GM23338 (cell line): ENCODE measurements around the gene LRP1B. TPM values are rescaled to one million over a fixed set of nuclear protein-coding genes. Genes with fewer than 3 reads are reported as not detected.

Source experiments
- ATAC-seq: fragments of 200-7000 bp; cut with Tn5 transposase; 3 replicates; pipeline ENCODE4 v1.9.1; 2020
- DNase-seq: peaks from one replicate; pipeline ENCODE4 v3.0.0-alpha.2; 2015; ENCODE audit warnings: low spot score
- H2AFZ ChIP-seq: fragments of 200-600 bp; sonication (generic); 2 replicates; pipeline ENCODE4 v1.8.0; 2016; ENCODE audit warnings: antibody characterized with exemption, mild to moderate bottlenecking, moderate library complexity
- H3F3A ChIP-seq: fragments of 200-600 bp; sonication (generic); replicated peaks from 2 replicates; pipeline ENCODE4 v1.8.0; 2017; ENCODE audit warnings: antibody characterized with exemption, mixed run types, low read depth
- H3K27ac ChIP-seq: fragments of 200-600 bp; sonication (generic); 2 replicates; pipeline ENCODE4 v1.6.1; 2016; ENCODE audit warnings: low read depth
- H3K27me3 ChIP-seq: fragments of 200-600 bp; sonication (generic); 2 replicates; pipeline ENCODE4 v1.8.0; 2016; ENCODE audit warnings: mild to moderate bottlenecking, mixed run types, moderate library complexity; ENCODE audit not compliant: insufficient read depth
- H3K36me3 ChIP-seq: fragments of 200-600 bp; sonication (generic); 2 replicates; pipeline ENCODE4 v1.8.0; 2016; ENCODE audit warnings: mild to moderate bottlenecking; ENCODE audit not compliant: insufficient read depth
- H3K4me1 ChIP-seq: fragments of 200-600 bp; sonication (generic); 2 replicates; pipeline ENCODE4 v1.8.0; 2016; ENCODE audit warnings: mild to moderate bottlenecking, moderate library complexity; ENCODE audit not compliant: insufficient read depth
- H3K4me2 ChIP-seq: fragments of 200-600 bp; sonication (generic); 2 replicates; pipeline ENCODE4 v1.7.1; 2017; ENCODE audit warnings: mixed run types
- H3K4me3 ChIP-seq: fragments of 200-600 bp; sonication (generic); 2 replicates; pipeline ENCODE4 v1.6.1; 2016; ENCODE audit warnings: mixed run types
- H3K79me2 ChIP-seq: fragments of 200-600 bp; sonication (generic); replicated peaks from 2 replicates; pipeline ENCODE4 v1.8.0; 2017; ENCODE audit warnings: mild to moderate bottlenecking; ENCODE audit not compliant: insufficient read depth
- H3K9me2 ChIP-seq: fragments of 200-600 bp; sonication (generic); 2 replicates; pipeline ENCODE4 v1.8.0; 2017; ENCODE audit not compliant: insufficient read depth
- H4K20me1 ChIP-seq: fragments of 200-600 bp; sonication (generic); replicated peaks from 2 replicates; pipeline ENCODE4 v1.8.0; 2017; ENCODE audit warnings: mild to moderate bottlenecking; ENCODE audit not compliant: insufficient read depth
- H3K27ac Mint-ChIP-seq: 2 replicates; pipeline ENCODE4 v1.8.0; 2020; ENCODE audit warnings: inconsistent platforms, mild to moderate bottlenecking, moderate library complexity, mixed read lengths
- H3K27me3 Mint-ChIP-seq: 3 replicates; pipeline ENCODE4 v1.8.0; 2022; ENCODE audit warnings: low read depth, mild to moderate bottlenecking, moderate library complexity, mixed read lengths, inconsistent platforms; ENCODE audit not compliant: insufficient read depth, poor library complexity
- H3K36me3 Mint-ChIP-seq: 3 replicates; pipeline ENCODE4 v1.8.0; 2021; ENCODE audit warnings: low read depth, mild to moderate bottlenecking, inconsistent platforms, moderate library complexity, mixed read lengths
- H3K4me1 Mint-ChIP-seq: 3 replicates; pipeline ENCODE4 v1.8.0; 2020; ENCODE audit warnings: mild to moderate bottlenecking, inconsistent platforms, mixed read lengths
- H3K4me3 Mint-ChIP-seq: 3 replicates; pipeline ENCODE4 v1.8.0; 2021; ENCODE audit warnings: moderate library complexity, mild to moderate bottlenecking, inconsistent platforms, mixed read lengths
- H3K9me3 Mint-ChIP-seq: 3 replicates; pipeline ENCODE4 v1.8.0; 2020; ENCODE audit warnings: moderate library complexity, mild to moderate bottlenecking, inconsistent platforms, mixed read lengths
- CREB1 ChIP-seq: fragments of 250-450 bp; sonication (Bioruptor Pico); IDR thresholded peaks from 2 replicates; pipeline ENCODE4 v1.5.0; 2020; ENCODE audit warnings: low read depth, mild to moderate bottlenecking, moderate library complexity
- CTCF ChIP-seq, 2 experiments: fragments of 200-600 bp in 1 of 2; sonication (generic) in 1 of 2; conservative IDR thresholded peaks; 2 replicates each; pipeline versions ENCODE4 v1.5.1 to v1.6.1; 2016 to 2017; ENCODE audit warnings: antibody characterized with exemption in 2 of 2, low read depth in 2 of 2, mild to moderate bottlenecking in 2 of 2, moderate library complexity in 1 of 2
- ETS1 ChIP-seq: IDR thresholded peaks from 2 replicates; pipeline ENCODE4 v1.6.1; 2016; ENCODE audit warnings: antibody characterized with exemption
- EZH2 ChIP-seq: fragments of 200-600 bp; sonication (generic); IDR thresholded peaks from one replicate; pipeline ENCODE4 v1.8.0; 2017; ENCODE audit warnings: antibody characterized with exemption, mild to moderate bottlenecking, low read depth; ENCODE audit not compliant: unreplicated experiment
- EZH2phosphoT487 ChIP-seq: fragments of 200-600 bp; sonication (generic); IDR thresholded peaks from one replicate; pipeline ENCODE4 v1.8.1; 2018; ENCODE audit warnings: antibody characterized with exemption; ENCODE audit not compliant: unreplicated experiment
- JUNB ChIP-seq: IDR thresholded peaks from one replicate; pipeline ENCODE4 v1.6.1; 2016; ENCODE audit warnings: antibody characterized with exemption; ENCODE audit not compliant: unreplicated experiment
- NANOG ChIP-seq: IDR thresholded peaks from 2 replicates; pipeline ENCODE4 v1.6.1; 2016; ENCODE audit warnings: antibody characterized with exemption, borderline replicate concordance
- POLR2AphosphoS5 ChIP-seq: IDR thresholded peaks from 2 replicates; pipeline ENCODE4 v1.6.1; 2016; ENCODE audit warnings: antibody characterized with exemption, low read depth
- REST ChIP-seq: IDR thresholded peaks from one replicate; pipeline ENCODE4 v1.6.1; 2018; ENCODE audit warnings: antibody characterized with exemption; ENCODE audit not compliant: unreplicated experiment
- STAT1 ChIP-seq: IDR thresholded peaks from one replicate; pipeline ENCODE4 v1.6.1; 2016; ENCODE audit warnings: antibody characterized with exemption; ENCODE audit not compliant: unreplicated experiment
- ZNF114 ChIP-seq: fragments of 250-450 bp; sonication (Bioruptor Pico); IDR thresholded peaks from 2 replicates; pipeline ENCODE4 v1.5.0; 2020; ENCODE audit warnings: mild to moderate bottlenecking, moderate library complexity
- ZNF331 ChIP-seq: fragments of 250-450 bp; sonication (Bioruptor Pico); IDR thresholded peaks from 2 replicates; pipeline ENCODE4 v1.5.0; 2020; ENCODE audit warnings: low read depth, mild to moderate bottlenecking, moderate library complexity
- ZNF462 ChIP-seq: fragments of 250-450 bp; sonication (Bioruptor Pico); IDR thresholded peaks from 2 replicates; pipeline ENCODE4 v1.5.0; 2020; ENCODE audit warnings: mild to moderate bottlenecking, moderate library complexity
- polyA plus RNA-seq: library from polyadenylated mRNA; unstranded; fragments of >200 nt; fragmentation: Nextera tagmentation; extraction: Ambion mirVana; gene quantifications from 2 replicates; pipeline ENCODE4 v1.2.1, GENCODE V29; 2016
- total RNA-seq: library from RNA; depleted of rRNA; stranded (reverse); fragments of >200 nt; shearing (Covaris generic); gene quantifications from 2 replicates; pipeline ENCODE4 v1.2.3, GENCODE V29; 2014

LRP1B gene
- total and polyA plus RNA-seq, 2 experiments from 2014 or later = 0.15 to 0.97 TPM

GRCh38 chr2:140542627-140543026 is 1588.2 kb downstream of the LRP1B start:
- no peaks in the 10 kb centered on the region for H4K20me1 ChIP-seq
- H3K36me3 Mint-ChIP-seq = no peaks in the 10 kb centered on the region
- no peak overlapping the region for H3K27ac Mint-ChIP-seq
- H3K4me3 Mint-ChIP-seq = no peak overlapping the region
- H3K9me3 Mint-ChIP-seq = no peaks in the 10 kb centered on the region
- peaks cover 5% of the 10 kb centered on the region; the same call in 1 of the 3 replicates for H3K4me1 Mint-ChIP-seq
- no peaks in the 10 kb centered on the region for H3K36me3 ChIP-seq
- no peaks in the 10 kb centered on the region for H3K4me1 ChIP-seq
- H3K9me2 ChIP-seq = no peaks in the 10 kb centered on the region
- H3F3A ChIP-seq = no peaks in the 10 kb centered on the region
- no peak for ATAC-seq
- H3K27ac ChIP-seq = no peak overlapping the region
- H3K4me3 ChIP-seq = no peak overlapping the region
- no peak overlapping the region; the same call in 1 of the 2 replicates for H2AFZ ChIP-seq
- H3K79me2 ChIP-seq = no peaks in the 10 kb centered on the region
- TF ChIP-seq ZNF331 (no peak), STAT1 (no peak), ZNF462 (no peak), REST (no peak), CREB1 (CRISPR knock-in tag) (no peak), ZNF114 (CRISPR knock-in tag) (no peak), ETS1 (no peak), EZH2phosphoT487 (no peak), EZH2 (no peak), POLR2AphosphoS5 (no peak), NANOG (no peak), JUNB (no peak), CTCF (conservative IDR thresholded peaks at IDR 0.05; ENCODE audit: low read depth in 2 of 2) (no peak)
- DNase-seq = no peak
- H3K27me3 ChIP-seq = no peaks in the 10 kb centered on the region
- H3K27me3 Mint-ChIP-seq = no peaks in the 10 kb centered on the region
- H3K4me2 ChIP-seq = no peak overlapping the region
